Activated CD4-positive, alpha-beta T cell treated with anti-CD3 and anti-CD28 coated beads, Interleukin-2, amount 10 ng/mL, durations not matched to agents 24 days and 14 days (primary cell): ENCODE measurements around the gene CCNG2. TPM values are rescaled to one million over a fixed set of nuclear protein-coding genes. Genes with fewer than 3 reads are reported as not detected.
"Not testable (repeated sequence)": the region's sequence is repeated elsewhere in the genome, so short reads cannot be mapped to it uniquely, and the experiment has no call there.

Experiments
- DNase-seq: peaks from one replicate; pipeline ENCODE4 v3.0.0; 2022
- H3K27ac Mint-ChIP-seq: one replicate; pipeline ENCODE4 v1.8.0; 2022; ENCODE audit warnings: mild to moderate bottlenecking, mixed read lengths
- H3K27me3 Mint-ChIP-seq: one replicate; pipeline ENCODE4 v1.8.0; 2022; ENCODE audit warnings: mixed read lengths
- H3K36me3 Mint-ChIP-seq: one replicate; pipeline ENCODE4 v1.8.0; 2022; ENCODE audit warnings: low read depth, mild to moderate bottlenecking, mixed read lengths
- H3K4me1 Mint-ChIP-seq: one replicate; pipeline ENCODE4 v1.8.0; 2021; ENCODE audit warnings: mixed read lengths
- H3K4me3 Mint-ChIP-seq: one replicate; pipeline ENCODE4 v1.8.0; 2022; ENCODE audit warnings: mild to moderate bottlenecking, moderate library complexity, mixed read lengths
- H3K9me3 Mint-ChIP-seq: one replicate; pipeline ENCODE4 v1.8.0; 2021; ENCODE audit warnings: mixed read lengths
- intact Hi-C: fragments of 100-400 bp; cut with micrococcal nuclease; formaldehyde crosslinking; loops from one replicate; pipeline ENCODE4 v1.15.1; 2023
- total RNA-seq: library from RNA; stranded (reverse); gene quantifications from 2 replicates; pipeline ENCODE4 v1.2.3, GENCODE V29; 2022

Gene CCNG2
- total RNA-seq, 1 donor from 2014 or later: 11.1 TPM

DNA sequence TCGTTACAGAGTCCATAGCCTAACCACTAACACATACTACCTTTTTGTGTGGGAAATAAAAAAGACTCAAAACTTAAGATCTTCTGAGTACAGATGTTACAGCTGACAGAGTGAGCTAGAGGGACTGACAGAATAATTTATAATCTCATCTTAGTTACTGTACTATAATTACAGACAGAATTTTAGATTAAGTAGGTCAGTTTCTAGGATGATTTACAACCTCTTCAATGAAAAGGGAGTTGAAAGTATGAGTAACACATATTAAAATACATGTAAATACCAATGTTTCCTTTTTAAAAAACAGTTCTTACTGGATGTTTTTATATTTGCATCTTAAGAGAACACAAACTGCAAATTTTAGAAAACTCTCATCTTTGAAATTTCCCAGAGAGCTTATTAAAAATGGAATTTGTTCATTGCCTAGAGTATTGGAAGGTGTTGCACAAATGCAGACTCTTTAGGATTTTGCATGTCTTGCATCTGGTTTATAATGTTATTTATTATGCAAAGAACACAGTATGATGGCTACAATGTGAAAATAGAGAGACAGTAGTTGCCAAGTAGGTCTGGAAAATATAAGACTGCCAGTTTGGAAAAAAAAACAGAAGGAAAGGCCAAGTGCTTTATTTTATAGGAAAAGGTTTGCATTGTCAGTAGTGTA lies 24.2 kb upstream of the CCNG2 start:
- Mint-ChIP-seq H3K4me1 (peaks cover 2% of the 10 kb centered on the region), H3K27ac (no peak overlapping the region), H3K36me3 (no peaks in the 10 kb centered on the region), H3K4me3 (no peak overlapping the region), H3K27me3 (peaks cover 14% of the 10 kb centered on the region), H3K9me3 (peaks cover 3% of the 10 kb centered on the region)
- intact Hi-C loops: no loop called here
- DNase-seq: no peak

DNA sequence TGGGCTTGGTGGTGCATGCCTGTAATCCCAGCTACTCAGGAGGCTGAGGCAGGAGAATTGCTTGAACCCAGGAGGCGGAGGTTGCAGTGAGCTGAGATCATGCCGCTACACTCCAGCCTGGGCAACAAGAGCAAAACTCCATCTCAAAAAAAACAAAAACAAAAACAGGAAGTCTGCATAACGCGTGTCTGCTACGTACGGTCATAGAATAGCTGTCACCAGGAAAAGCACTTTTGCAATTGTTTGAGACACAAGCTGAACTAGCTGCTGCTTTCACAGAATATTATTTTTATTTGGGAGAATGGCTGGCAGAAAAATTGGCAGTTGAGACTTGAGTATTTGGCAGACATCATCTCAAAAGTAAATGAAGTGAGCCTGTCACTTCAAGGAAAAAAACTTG lies 19.6 kb upstream of the CCNG2 start:
- intact Hi-C loops, H3K36me3 Mint-ChIP-seq, DNase-seq, H3K9me3 Mint-ChIP-seq, H3K4me3 Mint-ChIP-seq, H3K27ac Mint-ChIP-seq, H3K4me1 Mint-ChIP-seq: not testable (repeated sequence)
- peaks cover 13% of the 10 kb centered on the region for H3K27me3 Mint-ChIP-seq

- Mint-ChIP-seq H3K4me1 (peaks cover 18% of the 10 kb centered on the region), H3K36me3 (no peaks in the 10 kb centered on the region), H3K27ac (no peak overlapping the region), H3K9me3 (no peaks in the 10 kb centered on the region), H3K27me3 (peaks cover 7% of the 10 kb centered on the region), H3K4me3 (no peak overlapping the region)
- intact Hi-C loops: no loop called here
- no peak for DNase-seq
Measured at GRCh38 chr4:77141964-77142645, 14.9 kb upstream of the CCNG2 start.

GRCh38 chr4:77142646-77143028 lies 14.4 kb upstream of the CCNG2 start:
- Mint-ChIP-seq H3K27ac (no peak overlapping the region), H3K27me3 (peaks cover 7% of the 10 kb centered on the region), H3K4me1 (peaks cover 16% of the 10 kb centered on the region), H3K36me3 (no peaks in the 10 kb centered on the region), H3K4me3 (no peak overlapping the region), H3K9me3 (no peaks in the 10 kb centered on the region)
- DNase-seq: no peak
- intact Hi-C loops: no loop called here

DNA sequence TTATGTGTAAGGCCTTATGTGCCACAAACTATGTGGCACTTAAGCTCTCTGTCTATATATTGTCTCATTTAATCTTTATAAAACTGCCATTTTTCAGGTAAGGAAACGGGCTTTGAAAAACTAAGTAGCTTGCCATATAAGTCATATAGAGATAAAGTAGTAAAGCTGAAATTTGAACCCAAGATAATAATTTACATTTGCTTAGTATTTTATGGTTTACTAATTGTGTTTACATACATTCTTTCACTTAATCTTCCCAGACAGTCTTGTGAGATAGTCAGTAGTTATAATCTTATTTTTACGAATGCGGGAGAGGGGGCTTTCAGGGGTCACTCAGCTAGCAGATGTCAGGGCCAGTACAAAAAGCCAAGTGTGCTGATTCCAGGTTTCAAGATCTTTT lies 13.9 kb upstream of the CCNG2 start:
- H3K27ac Mint-ChIP-seq: no peak overlapping the region
- H3K36me3 Mint-ChIP-seq: no peaks in the 10 kb centered on the region
- intact Hi-C loops: no loop called here
- DNase-seq: no peak
- H3K27me3 Mint-ChIP-seq: peaks cover 7% of the 10 kb centered on the region
- peaks cover 16% of the 10 kb centered on the region for H3K4me1 Mint-ChIP-seq
- H3K4me3 Mint-ChIP-seq: no peak overlapping the region
- H3K9me3 Mint-ChIP-seq: no peaks in the 10 kb centered on the region

GRCh38 chr4:77145842-77146185 lies 11.2 kb upstream of the CCNG2 start:
- Mint-ChIP-seq H3K4me3 (peak overlapping the region; percentile 23), H3K27me3 (peaks cover 6% of the 10 kb centered on the region), H3K27ac (peak overlapping the region; percentile 50), H3K36me3 (no peaks in the 10 kb centered on the region), H3K4me1 (peaks cover 16% of the 10 kb centered on the region), H3K9me3 (no peaks in the 10 kb centered on the region)
- intact Hi-C loops: no loop called here
- no peak for DNase-seq

GRCh38 chr4:77146186-77147078 lies 10.6 kb upstream of the CCNG2 start:
- Mint-ChIP-seq H3K4me3 (peak overlapping the region; percentile 23), H3K27ac (peak overlapping the region; percentile 50)

GRCh38 chr4:77147079-77147782 lies 9.8 kb upstream of the CCNG2 start:
- H3K27ac Mint-ChIP-seq: no peak overlapping the region
- H3K27me3 Mint-ChIP-seq: peaks cover 2% of the 10 kb centered on the region
- no peaks in the 10 kb centered on the region for H3K36me3 Mint-ChIP-seq
- H3K9me3 Mint-ChIP-seq: no peaks in the 10 kb centered on the region
- DNase-seq: no peak
- intact Hi-C loops: no loop called here
- peaks cover 16% of the 10 kb centered on the region for H3K4me1 Mint-ChIP-seq
- H3K4me3 Mint-ChIP-seq: no peak overlapping the region

More at GRCh38 chr4:77146186-77147078, 10.6 kb upstream of the CCNG2 start:
- peaks cover 2% of the 10 kb centered on the region for H3K27me3 Mint-ChIP-seq
- peaks cover 16% of the 10 kb centered on the region for H3K4me1 Mint-ChIP-seq
- no peaks in the 10 kb centered on the region for H3K36me3 Mint-ChIP-seq
- intact Hi-C loops: no loop called here
- no peaks in the 10 kb centered on the region for H3K9me3 Mint-ChIP-seq
- no peak for DNase-seq

- H3K36me3 Mint-ChIP-seq: no peaks in the 10 kb centered on the region
- no peak overlapping the region for H3K4me3 Mint-ChIP-seq
- H3K9me3 Mint-ChIP-seq: no peaks in the 10 kb centered on the region
- no peak for DNase-seq
- peaks cover 16% of the 10 kb centered on the region for H3K4me1 Mint-ChIP-seq
- no peak overlapping the region for H3K27ac Mint-ChIP-seq
- H3K27me3 Mint-ChIP-seq: peaks cover 2% of the 10 kb centered on the region
- intact Hi-C loops: no loop called here
Measured at GRCh38 chr4:77148078-77148477, 8.9 kb upstream of the CCNG2 start.

- intact Hi-C loops: no loop called here
- peaks cover 18% of the 10 kb centered on the region for H3K4me1 Mint-ChIP-seq
- H3K4me3 Mint-ChIP-seq: no peak overlapping the region
- no peak for DNase-seq
- no peak overlapping the region for H3K27ac Mint-ChIP-seq
- H3K27me3 Mint-ChIP-seq: peaks cover 2% of the 10 kb centered on the region
- no peaks in the 10 kb centered on the region for H3K9me3 Mint-ChIP-seq
- no peaks in the 10 kb centered on the region for H3K36me3 Mint-ChIP-seq
Measured at GRCh38 chr4:77149789-77150188, 7.2 kb upstream of the CCNG2 start.

GRCh38 chr4:77151241-77151640 lies 5.8 kb upstream of the CCNG2 start:
- H3K27me3 Mint-ChIP-seq: peaks cover 2% of the 10 kb centered on the region
- no peaks in the 10 kb centered on the region for H3K36me3 Mint-ChIP-seq
- H3K9me3 Mint-ChIP-seq: no peaks in the 10 kb centered on the region
- H3K4me3 Mint-ChIP-seq: no peak overlapping the region
- no peak for DNase-seq
- no peak overlapping the region for H3K27ac Mint-ChIP-seq
- intact Hi-C loops: no loop called here
- H3K4me1 Mint-ChIP-seq: peaks cover 18% of the 10 kb centered on the region

GRCh38 chr4:77152421-77152820 lies 4.6 kb upstream of the CCNG2 start:
- DNase-seq: no peak
- H3K36me3 Mint-ChIP-seq: peaks cover 3% of the 10 kb centered on the region
- peaks cover 17% of the 10 kb centered on the region for H3K4me1 Mint-ChIP-seq
- H3K4me3 Mint-ChIP-seq: no peak overlapping the region
- H3K9me3 Mint-ChIP-seq: no peaks in the 10 kb centered on the region
- intact Hi-C loops: no loop called here
- no peak overlapping the region for H3K27ac Mint-ChIP-seq
- H3K27me3 Mint-ChIP-seq: peaks cover 6% of the 10 kb centered on the region

GRCh38 chr4:77153006-77153405 lies 4.0 kb upstream of the CCNG2 start:
- Mint-ChIP-seq H3K36me3 (peaks cover 3% of the 10 kb centered on the region), H3K4me3 (no peak overlapping the region), H3K4me1 (peaks cover 17% of the 10 kb centered on the region), H3K27ac (no peak overlapping the region), H3K9me3 (no peaks in the 10 kb centered on the region), H3K27me3 (peaks cover 6% of the 10 kb centered on the region)
- DNase-seq: no peak
- intact Hi-C loops: no loop called here

- Mint-ChIP-seq H3K9me3 (no peaks in the 10 kb centered on the region), H3K4me1 (peaks cover 26% of the 10 kb centered on the region), H3K27me3 (peaks cover 6% of the 10 kb centered on the region), H3K4me3 (no peak overlapping the region), H3K36me3 (peaks cover 5% of the 10 kb centered on the region), H3K27ac (no peak overlapping the region)
- intact Hi-C loops: no loop called here
- no peak for DNase-seq
Measured at GRCh38 chr4:77154065-77154464, 2.9 kb upstream of the CCNG2 start.
